B cell (primary cell): Measurements from ENCODE around the gene CDC5L. TPM values are rescaled to one million over a fixed set of nuclear protein-coding genes. Genes with fewer than 3 reads are reported as not detected.

Experiments used
- ATAC-seq: fragments of 200-7000 bp; cut with Tn5 transposase; one replicate; pipeline ENCODE4 v1.10.0; 2021; ENCODE audit warnings: low read depth, mild to moderate bottlenecking, moderate number of reproducible peaks, moderate library complexity
- CTCF ChIA-PET: fragments of 350-600 bp; sonication (Branson Sonifier 250); formaldehyde crosslinking; loops from one replicate; lab custom pipeline; 2021; ENCODE audit warnings: antibody characterized with exemption, inconsistent platforms; lab: Charles Lee
- POLR2A ChIA-PET: fragments of 350-600 bp; sonication (Branson Sonifier 250); formaldehyde crosslinking; loops from one replicate; lab custom pipeline; 2021; ENCODE audit warnings: antibody characterized with exemption; lab: Charles Lee
- DNase-seq: peaks from one replicate; pipeline ENCODE4 v3.0.0; 2013
- H2AFZ ChIP-seq: 2 replicates; pipeline ENCODE4 v1.6.1; 2012; ENCODE audit warnings: mild to moderate bottlenecking, low read depth, low read length; ENCODE audit not compliant: insufficient read depth, poor library complexity, severe bottlenecking
- H3K27ac ChIP-seq, 2 donors: 1 replicate in 1 of 2; 2 replicates in 1 of 2; pipeline ENCODE4 v1.5.1; 2012 to 2013; ENCODE audit warnings: low read length in 2 of 2, mild to moderate bottlenecking in 2 of 2, moderate library complexity in 1 of 2
- H3K27me3 ChIP-seq, 4 experiments: fragments of 200-600 bp in 1 of 4; sonication (generic) in 1 of 4; replicated peaks in 1 of 4; 1 replicate in 2 of 4; 2 replicates in 2 of 4; pipeline versions ENCODE4 v1.6.1 to v1.7.0; 2013 to 2016; ENCODE audit warnings: low read length in 3 of 4, mild to moderate bottlenecking in 2 of 4, mixed read lengths in 1 of 4, moderate library complexity in 1 of 4; ENCODE audit not compliant: insufficient read depth in 4 of 4, control insufficient read depth in 3 of 4; ENCODE audit errors: control extremely low read depth in 1 of 4
- H3K36me3 ChIP-seq, 2 experiments: replicated peaks in 1 of 2; 1 replicate in 1 of 2; 2 replicates in 1 of 2; pipeline versions ENCODE4 v1.6.1 to v1.7.1; 2013; ENCODE audit warnings: low read length in 1 of 2; ENCODE audit not compliant: insufficient read depth in 2 of 2, control insufficient read depth in 1 of 2; ENCODE audit errors: control extremely low read depth in 1 of 2, extremely low read depth in 1 of 2
- H3K4me1 ChIP-seq, 2 donors: fragments of 200-600 bp in 1 of 2; sonication (generic) in 1 of 2; 1 replicate in 1 of 2; 2 replicates in 1 of 2; pipeline versions ENCODE4 v1.5.1 to v1.6.1; 2013 to 2017; ENCODE audit warnings: low read length in 2 of 2; ENCODE audit not compliant: control insufficient read depth in 2 of 2, insufficient read depth in 2 of 2
- H3K4me2 ChIP-seq: replicated peaks from 2 replicates; pipeline ENCODE3; 2012; ENCODE audit warnings: mild to moderate bottlenecking, low read depth, low read length; ENCODE audit not compliant: poor library complexity, severe bottlenecking
- H3K4me3 ChIP-seq, 5 experiments: fragments of 200-600 bp in 1 of 5; sonication (generic) in 1 of 5; 1 replicate in 3 of 5; 2 replicates in 2 of 5; pipeline versions ENCODE4 v1.5.1 to v1.7.0; 2011 to 2016; ENCODE audit warnings: low read length in 4 of 5, mild to moderate bottlenecking in 4 of 5, low read depth in 2 of 5, control low read depth in 1 of 5, moderate library complexity in 1 of 5; ENCODE audit not compliant: insufficient read depth in 1 of 5; ENCODE audit errors: control extremely low read depth in 1 of 5, extremely low read depth in 1 of 5
- H3K79me2 ChIP-seq: fragments of 200-600 bp; sonication (generic); one replicate; pipeline ENCODE4 v1.6.0; 2016; ENCODE audit warnings: low read length; ENCODE audit not compliant: control insufficient read depth, insufficient read depth
- H3K9ac ChIP-seq: fragments of 200-600 bp; sonication (generic); 2 replicates; pipeline ENCODE4 v1.6.1; 2017; ENCODE audit warnings: mild to moderate bottlenecking, low read length, moderate library complexity
- H3K9me3 ChIP-seq, 3 donors: one replicate each; pipeline versions ENCODE4 v1.6.1 to v1.7.1; 2013; ENCODE audit warnings: low read length in 2 of 3; ENCODE audit not compliant: control insufficient read depth in 2 of 3, insufficient read depth in 1 of 3; ENCODE audit errors: control extremely low read depth in 1 of 3
- H4K20me1 ChIP-seq: 2 replicates; pipeline ENCODE4 v1.6.0; 2012; ENCODE audit warnings: mild to moderate bottlenecking, low read length; ENCODE audit not compliant: insufficient read depth, control insufficient read depth, poor library complexity, severe bottlenecking
- H3K27ac Mint-ChIP-seq: one replicate; pipeline ENCODE4 v1.8.0; 2021; ENCODE audit warnings: mixed read lengths
- H3K27me3 Mint-ChIP-seq: one replicate; pipeline ENCODE4 v1.8.0; 2021; ENCODE audit warnings: mixed read lengths
- H3K4me1 Mint-ChIP-seq: one replicate; pipeline ENCODE4 v1.8.0; 2021; ENCODE audit warnings: mixed read lengths
- H3K4me3 Mint-ChIP-seq: one replicate; pipeline ENCODE4 v1.8.0; 2021; ENCODE audit warnings: mixed read lengths
- H3K9me3 Mint-ChIP-seq: one replicate; pipeline ENCODE4 v1.8.0; 2022; ENCODE audit warnings: mixed read lengths; ENCODE audit not compliant: insufficient read depth
- CTCF ChIP-seq: fragments of 200-600 bp; IDR thresholded peaks from one replicate; pipeline ENCODE4 v1.8.0; 2022; ENCODE audit warnings: antibody characterized with exemption, mild to moderate bottlenecking
- EZH2 ChIP-seq: IDR thresholded peaks from 2 replicates; pipeline ENCODE4 v1.6.1; 2012; ENCODE audit warnings: borderline replicate concordance, low read depth, mild to moderate bottlenecking, moderate library complexity, low read length; ENCODE audit not compliant: insufficient read depth, poor library complexity, severe bottlenecking
- WGBS: methylation state at CpG from one replicate; pipeline ENCODE4 v1.1.5; 2013; ENCODE audit warnings: missing lambda C conversion rate; ENCODE audit not compliant: insufficient coverage; 5-methylcytosine and 5-hydroxymethylcytosine counted together
- intact Hi-C: fragments of 100-400 bp; cut with micrococcal nuclease; formaldehyde crosslinking; loops from one replicate; pipeline ENCODE4 v1.10.0; 2022
- polyA plus RNA-seq: library from polyadenylated mRNA; depleted of rRNA; stranded (reverse); fragments of >200 nt; gene quantifications from 2 replicates; pipeline ENCODE4 v1.2.3, GENCODE V29; 2012
- total RNA-seq, 2 donors: library from RNA; stranded (reverse); fragments of 120-200 nt in 1 of 2; gene quantifications; 1 replicate in 1 of 2; 2 replicates in 1 of 2; pipeline versions ENCODE4 v1.2.3 to v1.2.4, GENCODE V29; 2013 to 2022

The CDC5L gene
- total and polyA plus RNA-seq, 2 donors (not counting 1 experiment from before 2014, with no cell fraction given), result 4.1 to 22.2 TPM

- Histone ChIP-seq H3K27ac (no peak overlapping the region), H3K79me2 (no peaks in the 10 kb centered on the region), H3K4me3 (no peak overlapping the region), H3K36me3 (no peaks in the 10 kb centered on the region), H4K20me1 (no peaks in the 10 kb centered on the region), H3K27me3 (peaks cover 0 to 7% (median 1%) of the 10 kb centered on the region in 4 experiments), H3K9ac (no peak overlapping the region), H3K4me1 (no peaks in the 10 kb centered on the region), H2AFZ (no peak overlapping the region), H3K9me3 (peaks cover 0 to 5% (median 4%) of the 10 kb centered on the region in 3 donors), H3K4me2 (no peak overlapping the region)
- Mint-ChIP-seq H3K27me3 (peaks cover 14% of the 10 kb centered on the region), H3K9me3 (peaks cover 4% of the 10 kb centered on the region), H3K4me1 (no peaks in the 10 kb centered on the region), H3K4me3 (no peak overlapping the region), H3K27ac (no peak overlapping the region)
- intact Hi-C loops, result no loop called here
- DNase-seq, result no peak
- WGBS, result 100% methylated on average over 2 of the region's 4 CpGs
- TF ChIP-seq CTCF (no peak), EZH2 (no peak)
- CTCF ChIA-PET, result interaction anchor here (1.5 kb wide), 1 partner anchor 13 kb away, joined by 7 read pairs; no protein-coding TSS in a partner anchor
- ATAC-seq, result no peak
- POLR2A ChIA-PET, result no interaction called here
These were observed 35.2 kb upstream of the CDC5L start for GRCh38 chr6:44352259-44352658.

- no peak overlapping the region for H3K9ac ChIP-seq
- ChIA-PET CTCF (interaction anchor here (1.5 kb wide), 1 partner anchor 14 kb away, joined by 7 read pairs; no protein-coding TSS in a partner anchor), POLR2A (no interaction called here)
- no peak overlapping the region for H3K4me2 ChIP-seq
- ATAC-seq, result no peak
- H3K36me3 ChIP-seq, result no peaks in the 10 kb centered on the region
- H3K27me3 Mint-ChIP-seq, result peaks cover 20% of the 10 kb centered on the region
- H3K79me2 ChIP-seq, result no peaks in the 10 kb centered on the region
- peaks cover 0 to 7% (median 1%) of the 10 kb centered on the region in 4 experiments for H3K27me3 ChIP-seq
- H3K9me3 Mint-ChIP-seq, result peaks cover 4% of the 10 kb centered on the region
- intact Hi-C loops, result no loop called here
- no CpG with 5 or more reads among the region's 2 CpGs for WGBS
- H3K27ac Mint-ChIP-seq, result no peak overlapping the region
- H3K4me1 Mint-ChIP-seq, result no peaks in the 10 kb centered on the region
- TF ChIP-seq CTCF (no peak), EZH2 (no peak)
- no peak overlapping the region for H3K4me3 Mint-ChIP-seq
- H4K20me1 ChIP-seq, result no peaks in the 10 kb centered on the region
- no peak overlapping the region for H3K4me3 ChIP-seq
- no peak overlapping the region for H3K27ac ChIP-seq
- peaks cover 0 to 5% (median 4%) of the 10 kb centered on the region in 3 donors for H3K9me3 ChIP-seq
- no peak for DNase-seq
- no peaks in the 10 kb centered on the region for H3K4me1 ChIP-seq
- no peak overlapping the region for H2AFZ ChIP-seq
These were observed 34.2 kb upstream of the CDC5L start for GRCh38 chr6:44353336-44353735.
